ENCODE measurements around the gene OR2T2.
"Not testable (repeated sequence)": the region's sequence is repeated elsewhere in the genome, so short reads cannot be mapped to it uniquely, and the experiment has no call there.

The OR2T2 gene, protein sequence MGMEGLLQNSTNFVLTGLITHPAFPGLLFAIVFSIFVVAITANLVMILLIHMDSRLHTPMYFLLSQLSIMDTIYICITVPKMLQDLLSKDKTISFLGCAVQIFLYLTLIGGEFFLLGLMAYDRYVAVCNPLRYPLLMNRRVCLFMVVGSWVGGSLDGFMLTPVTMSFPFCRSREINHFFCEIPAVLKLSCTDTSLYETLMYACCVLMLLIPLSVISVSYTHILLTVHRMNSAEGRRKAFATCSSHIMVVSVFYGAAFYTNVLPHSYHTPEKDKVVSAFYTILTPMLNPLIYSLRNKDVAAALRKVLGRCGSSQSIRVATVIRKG

DNA sequence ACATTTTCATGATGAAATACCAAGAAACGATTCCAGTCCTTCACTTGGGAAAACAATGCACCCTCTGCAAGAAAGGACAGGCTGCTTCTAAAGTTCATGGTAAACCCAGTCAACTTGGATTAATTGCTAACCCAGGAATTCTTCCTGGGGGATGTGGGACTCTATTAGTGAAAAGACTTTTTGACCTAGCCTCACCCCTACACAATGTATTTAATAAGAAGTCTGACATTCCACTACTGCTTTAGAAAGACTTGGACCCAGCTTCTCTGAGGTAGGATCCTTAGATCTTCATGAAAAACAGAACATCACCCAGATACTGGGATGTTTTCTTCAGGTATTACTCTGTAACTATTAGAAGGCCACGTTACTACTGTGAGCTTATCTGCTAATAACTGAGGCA, at the start of gene OR2T2:
Gene OR2T2 (plus strand): TSS at position 239 of the 400 bp plus-strand sequence. CDS start 7,161 bp downstream, outside the sequence.
- DNase-seq, result not testable (repeated sequence)

DNA sequence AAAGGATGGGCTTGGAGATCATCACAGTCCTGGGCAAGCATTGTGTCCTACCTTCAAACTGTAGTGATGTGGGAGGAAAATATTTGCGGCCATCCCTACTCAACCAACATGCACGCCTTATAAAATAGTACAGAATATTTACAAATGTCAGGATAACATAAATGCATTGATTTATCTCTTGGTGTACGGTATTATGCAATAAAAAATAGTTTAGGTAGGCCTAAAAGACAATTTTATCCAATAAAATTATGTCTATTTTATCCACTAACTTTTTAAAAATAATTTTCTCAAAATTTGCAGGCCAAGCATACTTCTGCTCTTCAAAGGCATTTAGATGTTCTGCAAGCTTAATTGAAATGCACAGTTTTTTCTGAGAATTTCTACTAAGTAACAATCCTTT, 42.7 kb upstream of the OR2T2 start, which contains the start of gene OR2T1:
Gene OR2T1 (plus strand): TSS at position 301 of the 400 bp plus-strand sequence. CDS start 3,100 bp downstream, outside the sequence.
- no peak for DNase-seq

DNA sequence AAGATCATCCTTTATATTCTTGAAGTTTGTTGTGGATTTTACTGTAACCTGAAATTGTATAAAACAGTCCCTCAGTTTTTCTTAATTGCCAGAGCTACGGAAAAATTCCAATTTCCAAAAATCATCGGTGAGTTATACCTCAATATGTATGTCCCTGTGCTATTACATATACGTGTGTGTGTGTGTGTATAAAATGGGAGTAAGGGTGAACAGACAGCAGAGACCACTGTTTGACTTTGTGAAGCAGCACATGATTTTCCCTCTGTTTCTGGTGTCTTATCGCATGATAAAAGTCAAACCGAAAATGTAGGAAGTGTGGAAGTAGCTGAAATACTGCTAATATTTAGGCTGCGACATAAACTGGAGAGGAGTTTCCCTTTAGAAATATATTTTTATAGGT, 41.4 kb upstream of the OR2T2 start:
- DNase-seq, result no peak

DNA sequence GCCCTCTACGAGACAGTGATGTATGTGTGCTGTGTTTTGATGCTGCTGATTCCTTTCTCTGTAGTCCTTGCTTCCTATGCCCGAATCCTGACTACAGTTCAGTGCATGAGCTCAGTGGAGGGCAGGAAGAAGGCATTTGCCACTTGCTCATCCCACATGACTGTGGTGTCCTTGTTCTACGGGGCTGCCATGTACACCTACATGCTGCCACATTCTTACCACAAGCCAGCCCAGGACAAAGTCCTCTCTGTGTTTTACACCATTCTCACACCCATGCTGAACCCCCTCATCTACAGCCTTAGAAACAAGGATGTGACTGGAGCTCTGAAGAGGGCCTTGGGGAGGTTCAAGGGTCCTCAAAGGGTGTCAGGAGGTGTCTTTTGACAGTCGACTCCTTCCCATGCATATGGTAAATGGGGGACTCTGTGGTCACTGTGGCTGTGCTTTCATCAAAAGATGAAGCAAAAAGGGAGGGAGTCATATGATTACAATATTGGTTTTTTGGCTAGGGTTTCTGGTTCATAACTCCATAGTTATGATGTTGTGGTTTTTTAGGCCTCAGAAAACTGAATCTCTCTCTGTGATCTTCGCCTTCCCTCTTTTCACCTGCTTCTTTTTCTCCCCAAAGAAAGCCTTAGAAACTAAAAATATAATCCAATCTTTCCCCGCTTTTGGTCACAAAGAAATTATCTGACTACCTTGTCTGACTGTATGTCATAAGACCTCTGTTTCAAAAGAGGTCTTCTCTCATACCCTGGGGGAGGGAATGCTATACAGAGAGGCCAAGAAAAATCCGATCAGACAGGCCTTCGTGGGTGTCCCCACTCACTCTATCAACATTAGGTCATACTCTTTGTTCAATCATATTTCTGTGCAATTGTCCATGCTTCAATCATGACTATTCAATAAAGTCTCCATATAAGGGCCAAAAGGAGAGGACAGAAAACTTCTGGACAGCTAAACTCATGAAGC, 38.4 kb upstream of the OR2T2 start:
- DNase-seq, result no peak

DNA sequence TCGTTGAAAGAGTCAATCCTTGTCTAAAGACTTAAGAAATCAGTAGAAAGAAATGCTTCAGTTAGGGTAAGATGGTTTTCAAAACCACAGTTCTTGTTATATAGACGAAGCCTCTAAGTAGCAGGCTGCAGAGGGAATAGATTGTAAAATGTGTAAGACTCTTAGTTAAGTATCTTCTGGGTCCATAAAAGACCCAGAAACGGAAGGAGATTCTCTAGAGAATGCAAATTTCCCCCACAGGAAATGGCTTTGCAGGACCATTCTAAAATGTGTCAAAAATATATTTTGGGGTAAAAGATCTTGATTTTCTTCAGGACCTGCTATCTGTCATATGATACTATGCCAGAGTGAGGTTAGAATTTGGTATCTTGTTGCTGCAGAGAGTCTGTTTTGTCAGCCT, 29.2 kb upstream of the OR2T2 start:
- no peak for DNase-seq

DNA sequence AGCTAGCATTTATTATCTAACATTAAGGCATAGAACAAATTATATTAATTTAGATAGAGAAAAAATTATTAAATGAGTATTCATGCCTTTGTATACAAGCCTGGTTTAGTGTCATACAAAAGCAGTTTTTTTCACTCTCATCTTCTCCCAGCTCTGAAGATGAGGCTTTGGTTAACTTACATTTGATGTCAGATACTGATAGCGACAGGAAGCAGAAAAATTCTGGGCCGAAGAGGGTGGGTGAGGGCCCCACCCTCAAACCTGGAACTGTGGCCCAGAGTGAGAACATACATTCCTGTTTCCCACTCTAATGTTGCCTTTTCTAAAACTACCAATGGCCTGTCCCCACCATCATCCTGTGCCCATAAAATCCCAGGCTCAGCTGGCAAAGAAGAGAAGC, 27.6 kb upstream of the OR2T2 start:
- DNase-seq, result no peak

DNA sequence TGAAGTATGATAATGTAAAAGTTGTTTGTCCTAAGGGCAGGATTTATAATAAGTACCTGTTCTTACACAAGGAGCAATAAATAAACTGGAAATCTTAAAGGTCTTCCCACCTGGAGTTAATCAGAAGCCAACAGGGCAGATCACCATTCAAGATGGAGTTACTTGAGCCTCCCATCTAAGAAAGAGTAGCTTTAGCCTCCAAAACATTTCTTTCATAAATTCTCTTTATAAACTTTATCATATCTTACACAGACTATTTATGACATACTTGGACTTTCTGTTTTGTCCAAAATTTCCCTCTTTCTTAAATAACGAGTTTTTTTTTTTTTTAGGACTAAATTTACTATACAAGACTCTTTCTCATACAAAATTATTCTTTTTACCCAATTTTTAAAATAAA, 24.1 kb upstream of the OR2T2 start:
- DNase-seq, result peak; percentile 1

DNA sequence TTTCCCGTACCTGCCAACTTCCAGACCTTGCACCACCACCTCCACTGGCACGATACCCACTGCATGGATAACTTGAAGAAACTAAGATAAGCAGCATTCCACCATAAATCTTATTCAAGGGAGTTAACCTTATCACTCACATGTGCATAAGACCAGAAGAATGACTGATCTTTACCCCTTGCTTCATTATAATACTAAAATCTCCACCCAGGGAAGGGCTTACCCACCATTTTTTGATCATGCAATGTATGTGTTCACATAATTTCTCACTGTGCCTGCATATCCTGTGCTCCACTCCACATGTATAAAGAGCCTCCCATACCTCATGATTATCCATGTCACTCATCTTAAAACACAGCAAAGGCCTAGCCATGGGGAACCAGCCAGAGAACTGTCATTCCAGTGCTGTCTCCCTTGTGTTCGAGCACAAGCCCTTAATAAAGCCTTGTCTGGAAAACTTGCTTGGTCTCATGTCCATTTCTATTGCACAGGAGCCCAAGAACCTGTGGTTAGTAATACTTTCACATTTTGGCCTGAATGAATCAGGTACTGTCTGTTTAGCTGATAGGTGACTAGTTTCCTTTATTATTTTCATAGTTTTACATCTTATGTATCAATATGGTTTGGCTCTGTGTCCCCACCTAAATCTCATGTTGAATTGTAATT, 17.8 kb upstream of the OR2T2 start:
- DNase-seq, result not testable (repeated sequence)

DNA sequence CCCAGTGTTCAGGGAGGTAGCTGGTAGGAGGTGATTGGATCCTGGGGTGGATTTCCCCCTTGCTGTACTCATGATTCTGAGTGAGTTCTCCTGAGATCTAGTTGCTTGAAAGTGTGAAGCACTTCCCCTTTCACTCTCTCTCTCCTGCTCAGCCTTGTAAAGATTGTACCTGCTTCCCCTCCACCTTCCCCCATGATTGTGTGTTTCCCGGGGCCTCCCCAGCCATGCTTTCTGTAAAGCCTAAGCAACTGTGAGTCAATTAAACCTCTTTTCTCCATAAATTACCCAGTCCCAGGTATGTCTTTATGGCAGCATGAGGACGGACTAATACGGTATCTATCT, 17.3 kb upstream of the OR2T2 start:
- not testable (repeated sequence) for DNase-seq

DNA sequence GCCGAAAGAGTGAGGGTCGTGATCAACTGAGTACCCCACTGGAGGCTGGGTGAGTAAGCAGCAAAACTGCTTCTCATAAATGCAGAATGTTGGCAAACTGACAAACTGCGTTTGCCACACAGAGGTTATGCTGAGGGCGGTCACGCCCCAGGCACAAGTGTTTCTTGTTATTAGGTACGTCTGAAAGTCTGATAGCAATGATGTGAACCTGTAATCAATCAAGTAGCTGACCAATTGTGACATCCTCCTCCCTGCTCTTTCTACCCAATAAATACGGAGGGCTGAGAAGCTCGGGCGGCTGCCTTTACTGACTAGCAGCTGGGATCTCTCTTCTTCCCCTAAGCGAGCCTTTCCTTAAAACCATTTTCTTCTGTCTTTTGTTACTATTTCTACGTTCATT, 13.8 kb upstream of the OR2T2 start:
- DNase-seq, result not testable (repeated sequence)

DNA sequence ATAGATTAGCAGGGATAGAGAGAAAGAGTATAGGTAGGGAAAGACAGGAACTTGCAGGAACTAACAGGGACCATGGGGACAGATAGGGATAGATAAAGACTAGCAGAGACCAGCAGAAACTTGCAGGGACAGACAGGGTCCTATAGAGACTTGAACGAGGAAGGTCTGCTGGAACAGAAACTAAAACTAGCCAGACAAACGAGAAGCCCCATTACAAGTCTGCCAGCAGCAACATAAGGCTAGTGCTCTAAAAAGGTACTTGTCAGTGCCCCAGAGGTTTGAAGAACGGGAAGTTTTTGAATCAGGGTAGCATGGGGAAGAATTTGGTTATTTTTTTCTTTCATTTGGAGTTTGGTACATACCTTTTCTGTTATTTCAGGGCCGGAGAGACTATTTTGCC, 13.2 kb upstream of the OR2T2 start:
- not testable (repeated sequence) for DNase-seq

DNA sequence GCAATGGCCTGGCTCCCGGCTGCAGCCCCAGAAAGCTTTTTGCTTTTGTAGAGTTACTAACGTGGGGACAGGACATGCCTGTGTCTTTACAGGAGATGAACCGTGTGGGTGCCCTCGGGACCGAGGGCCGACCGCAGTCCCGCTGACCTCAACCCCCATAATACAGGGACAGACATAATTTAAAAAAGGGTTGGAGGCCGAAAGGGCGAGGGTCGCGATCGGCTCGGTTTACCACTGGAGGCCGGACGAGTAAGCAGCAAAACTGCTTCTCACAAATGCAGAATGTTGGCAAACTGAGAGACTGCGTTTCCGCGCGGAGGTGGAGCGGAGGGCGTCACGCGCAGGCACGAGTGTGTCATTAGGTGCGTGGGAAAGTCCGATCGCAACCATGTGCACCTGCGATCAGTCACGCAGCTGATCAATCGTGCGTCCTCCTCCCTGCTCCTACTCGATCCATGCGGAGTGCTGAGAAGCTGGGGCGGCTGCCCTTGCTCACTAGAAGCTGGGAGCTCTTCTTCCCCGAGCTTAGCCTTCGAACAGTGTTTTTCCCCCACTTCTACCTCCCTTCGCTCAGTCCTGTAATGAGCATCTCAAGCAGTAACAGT, 11.5 kb upstream of the OR2T2 start:
- DNase-seq, result not testable (repeated sequence)

DNA sequence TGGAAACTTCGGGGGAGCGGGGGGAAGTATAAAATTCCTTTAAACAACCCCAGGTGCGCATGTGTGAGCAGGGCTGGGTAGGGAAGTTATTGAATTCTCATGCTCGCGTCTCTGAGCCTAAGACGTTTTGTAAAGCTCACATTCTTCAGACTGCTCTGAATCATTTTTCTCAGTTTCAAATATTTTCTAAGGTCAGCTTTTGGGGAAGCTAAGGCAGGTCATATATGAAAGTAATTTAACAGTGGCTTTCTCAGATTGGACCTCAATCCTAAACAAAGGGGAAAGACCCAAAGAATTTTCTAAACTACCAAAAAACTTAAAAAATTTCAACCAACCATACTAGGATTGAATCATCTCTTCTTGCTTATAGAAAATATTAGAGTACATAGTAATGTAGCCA, 10.5 kb upstream of the OR2T2 start:
- DNase-seq, result not testable (repeated sequence)

DNA sequence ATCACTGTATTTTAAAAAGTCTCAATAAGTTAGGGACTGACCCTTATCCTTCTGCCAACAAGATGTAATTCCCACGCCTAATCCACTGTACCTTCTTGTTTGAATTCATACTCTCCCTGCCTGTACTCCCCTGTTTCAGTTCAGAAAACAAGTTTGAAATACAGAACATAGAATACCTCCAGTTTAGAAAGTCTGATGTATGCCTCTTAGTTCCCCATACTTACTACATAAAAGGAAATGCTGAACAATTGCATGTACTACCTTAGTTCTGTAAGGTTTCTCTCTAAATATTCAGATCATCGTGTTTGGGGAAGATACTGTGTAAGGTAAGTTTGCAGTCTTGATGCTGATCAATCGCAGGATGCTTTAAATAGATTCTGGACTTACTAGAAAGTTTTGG, 9.1 kb upstream of the OR2T2 start:
- DNase-seq, result not testable (repeated sequence)

DNA sequence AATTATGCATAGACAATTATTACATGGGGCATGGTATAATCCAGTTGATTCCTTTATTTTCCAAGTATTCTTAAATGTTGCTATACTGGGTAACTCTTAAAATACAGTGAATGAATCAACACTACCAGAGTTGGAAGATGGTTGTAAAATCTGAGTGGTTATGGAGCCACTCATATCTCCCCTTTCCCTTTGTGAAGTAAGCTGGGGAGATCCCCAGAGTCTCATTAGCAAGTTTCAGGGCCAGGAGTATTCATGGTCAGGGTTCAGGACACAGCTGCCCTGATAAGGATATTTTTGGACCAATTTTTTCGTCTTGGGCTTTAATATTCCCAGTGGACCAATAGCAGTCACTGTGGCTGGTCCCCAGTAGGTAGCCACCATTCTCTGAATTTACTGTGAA, 6.8 kb upstream of the OR2T2 start:
- not testable (repeated sequence) for DNase-seq

DNA sequence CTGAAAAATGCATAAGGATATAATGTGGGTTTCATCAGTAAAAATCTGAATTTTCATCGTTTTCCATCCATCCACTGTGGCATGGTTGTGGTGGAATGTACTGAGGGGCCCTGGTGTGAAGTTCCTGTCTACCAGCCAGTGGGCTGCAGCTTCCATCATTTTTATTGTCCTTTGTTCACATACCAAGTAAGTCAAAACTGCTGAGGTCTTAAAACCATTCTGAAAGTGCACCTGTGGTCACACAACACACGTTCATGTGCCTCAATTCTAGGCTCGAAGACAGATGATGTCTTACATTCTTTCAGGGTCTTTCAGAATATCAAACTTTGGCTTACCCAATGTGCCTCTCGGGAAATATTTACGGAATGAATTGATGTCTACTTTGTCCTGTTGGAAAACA, 6.2 kb upstream of the OR2T2 start:
- not testable (repeated sequence) for DNase-seq

DNA sequence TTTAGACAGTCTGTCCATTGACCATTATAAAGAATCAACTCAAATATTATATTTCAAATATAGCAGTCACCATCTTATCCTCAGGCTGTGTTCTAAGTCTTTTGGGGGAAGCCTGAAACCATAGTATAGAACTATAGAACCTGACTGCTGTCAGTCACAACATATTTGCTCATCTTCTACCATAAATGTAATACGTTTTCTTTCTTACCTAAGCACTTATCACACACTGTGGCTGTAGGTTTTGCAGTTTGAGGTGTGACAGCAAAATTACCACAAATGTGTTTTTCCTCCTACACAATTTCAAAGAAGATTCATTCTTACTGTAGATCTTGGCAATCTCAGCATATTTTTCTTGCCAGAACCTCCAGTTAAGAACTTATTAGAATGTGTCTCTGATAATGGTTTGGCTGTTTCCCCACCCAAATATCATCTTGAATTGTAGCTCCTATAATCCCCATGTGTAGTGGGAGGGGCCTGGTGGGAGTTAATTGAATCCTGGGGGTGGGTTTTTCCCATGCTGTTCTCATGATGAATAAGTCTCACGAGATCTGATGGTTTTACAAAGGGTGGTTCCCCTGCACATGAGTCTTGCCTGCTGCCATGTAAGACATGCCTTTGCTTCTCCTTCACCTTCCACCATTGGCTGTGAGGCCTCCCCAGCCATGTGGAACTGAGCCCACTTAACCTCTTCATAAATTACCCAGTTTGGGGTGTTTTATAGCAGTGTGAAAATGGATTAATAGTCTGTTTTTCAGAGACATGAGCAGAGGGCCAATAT, 2.7 kb upstream of the OR2T2 start:
- not testable (repeated sequence) for DNase-seq

DNA sequence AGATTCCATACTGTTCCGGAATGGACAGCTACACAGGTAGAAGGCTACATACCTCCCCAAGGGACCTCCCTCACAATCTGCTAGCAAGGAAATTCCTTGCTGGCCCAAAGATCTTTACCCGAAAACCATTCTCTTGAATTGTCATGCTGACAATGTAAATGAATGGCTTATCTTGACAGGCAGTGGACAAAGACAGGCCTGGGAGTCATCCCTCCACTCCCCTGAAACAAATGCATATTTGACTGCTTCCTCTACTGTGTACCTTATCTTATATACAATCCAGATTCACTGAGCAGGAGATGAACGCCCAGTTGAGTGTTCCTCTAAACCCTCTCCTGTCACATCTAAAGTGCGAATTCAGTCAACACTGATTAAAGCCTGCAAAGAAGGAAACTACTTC, 834 bp upstream of the OR2T2 start:
- DNase-seq, result not testable (repeated sequence)

DNA sequence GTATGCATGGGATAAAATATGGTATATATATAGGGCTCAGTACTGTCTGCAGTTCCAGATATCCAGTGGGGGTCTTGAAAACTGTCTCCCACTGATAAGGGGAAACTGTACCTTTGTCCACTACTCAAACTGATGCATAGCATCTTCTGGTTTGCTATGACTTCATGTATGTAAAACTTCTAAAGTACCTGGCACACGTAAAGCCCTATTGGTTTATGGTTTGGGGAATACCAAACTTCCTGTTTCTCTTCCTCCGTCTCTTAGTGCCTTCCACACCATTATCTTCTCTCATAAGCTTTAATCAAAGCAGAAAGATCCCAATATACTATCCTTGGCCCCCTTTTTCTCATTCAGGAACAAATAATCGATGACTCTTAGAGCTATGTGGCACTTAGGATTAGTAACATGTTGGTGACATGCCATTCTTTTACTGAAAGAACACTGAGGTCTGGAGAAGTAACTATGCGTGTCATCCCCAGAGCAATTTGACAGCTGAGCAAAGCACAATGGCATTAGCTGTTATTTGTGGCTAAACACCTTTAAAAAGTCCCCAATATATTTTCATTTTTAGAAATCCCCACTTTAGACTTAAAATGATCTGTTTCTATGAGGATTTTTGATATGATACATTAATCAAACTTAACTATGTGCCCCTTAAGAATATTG, 3.1 kb downstream of the OR2T2 start:
- DNase-seq, result not testable (repeated sequence)

DNA sequence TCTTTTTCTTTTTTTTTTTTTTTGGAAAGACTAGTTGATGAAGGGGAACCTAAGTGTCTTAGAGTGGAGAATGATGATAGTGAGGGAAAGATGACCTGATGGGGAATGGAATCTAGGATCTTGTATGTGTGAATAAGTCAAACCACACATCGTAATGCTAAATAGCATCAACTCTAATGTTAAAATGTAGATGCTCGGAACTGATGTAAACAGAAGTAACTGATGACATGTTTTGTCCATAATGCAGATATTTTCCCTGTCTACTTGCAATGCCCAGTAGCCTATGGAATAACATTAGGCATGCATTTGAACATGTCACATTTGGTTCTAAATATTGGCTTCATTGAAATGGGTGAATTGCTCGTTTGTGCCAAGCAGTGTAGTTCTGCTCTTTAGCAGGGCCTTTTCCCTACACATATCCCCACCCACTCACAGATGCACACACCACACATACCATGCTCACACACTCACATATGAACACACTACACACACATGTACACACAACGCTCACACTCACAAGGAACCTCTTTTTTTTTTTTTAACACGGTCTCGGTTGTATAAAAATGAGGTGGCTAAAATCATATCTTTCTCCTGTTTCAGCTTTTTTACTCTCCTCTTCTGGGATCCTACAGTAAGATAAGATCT, 4.5 kb downstream of the OR2T2 start:
- DNase-seq, result not testable (repeated sequence)

All from MV-4-11 (cell line).